ENCODE measurements around the gene GEMIN5.

The GEMIN5 gene

DNA sequence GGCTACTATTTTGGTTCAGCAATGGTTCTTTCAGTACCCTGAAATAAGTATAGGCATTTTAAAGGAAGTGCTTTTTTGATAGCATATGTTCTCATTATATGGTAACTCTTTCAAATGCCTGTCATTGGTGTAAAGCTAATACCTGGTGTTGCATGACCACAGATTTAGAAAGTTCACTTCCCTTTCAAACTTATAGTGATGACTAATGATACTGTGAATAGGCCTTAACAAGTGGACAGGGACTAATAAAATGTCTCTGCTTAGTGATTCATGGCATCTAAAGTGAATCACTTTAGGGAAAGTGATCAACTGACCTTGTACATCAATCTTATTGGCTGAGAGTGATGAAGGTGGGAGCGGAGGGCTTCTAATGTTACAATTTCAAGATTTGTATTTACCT lies 24.5 kb upstream of the GEMIN5 start:
- CTCF ChIA-PET: no interaction called here
- POLR2A ChIA-PET: interaction anchor here (1.3 kb wide), 1 partner anchor 10 kb away, joined by 3 read pairs; no protein-coding TSS in a partner anchor
- TF ChIP-seq FOXM1 (IDR thresholded peaks at IDR 0.05; ENCODE audit: borderline replicate concordance) (no peak), FOXK2 (IDR thresholded peaks at IDR 0.05) (no peak), FOXA1 (IDR thresholded peaks at IDR 0.05) (no peak), ELF4 (IDR thresholded peaks at IDR 0.05) (no peak), BHLHE40 (IDR thresholded peaks at IDR 0.05; ENCODE audit: borderline replicate concordance) (no peak), HDGF (IDR thresholded peaks at IDR 0.05; ENCODE audit: borderline replicate concordance) (no peak), NFRKB (IDR thresholded peaks at IDR 0.05) (no peak)
- TF ChIP-seq, protein P1, sequence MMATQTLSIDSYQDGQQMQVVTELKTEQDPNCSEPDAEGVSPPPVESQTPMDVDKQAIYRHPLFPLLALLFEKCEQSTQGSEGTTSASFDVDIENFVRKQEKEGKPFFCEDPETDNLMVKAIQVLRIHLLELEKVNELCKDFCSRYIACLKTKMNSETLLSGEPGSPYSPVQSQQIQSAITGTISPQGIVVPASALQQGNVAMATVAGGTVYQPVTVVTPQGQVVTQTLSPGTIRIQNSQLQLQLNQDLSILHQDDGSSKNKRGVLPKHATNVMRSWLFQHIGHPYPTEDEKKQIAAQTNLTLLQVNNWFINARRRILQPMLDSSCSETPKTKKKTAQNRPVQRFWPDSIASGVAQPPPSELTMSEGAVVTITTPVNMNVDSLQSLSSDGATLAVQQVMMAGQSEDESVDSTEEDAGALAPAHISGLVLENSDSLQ (IDR thresholded peaks at IDR 0.05): no peak
- no peak for DNase-seq (ENCODE audit: extremely low spot score)

- no peak for DNase-seq (ENCODE audit: extremely low spot score)
- ChIA-PET CTCF (no interaction called here), POLR2A (no interaction called here)
- TF ChIP-seq BHLHE40 (IDR thresholded peaks at IDR 0.05; ENCODE audit: borderline replicate concordance) (no peak), TARDBP (IDR thresholded peaks at IDR 0.05) (no peak), ELF4 (IDR thresholded peaks at IDR 0.05) (no peak), ZNF384 (IDR thresholded peaks at IDR 0.05) (no peak), CTBP1 (IDR thresholded peaks at IDR 0.05; ENCODE audit: borderline replicate concordance) (no peak), SUZ12 (IDR thresholded peaks at IDR 0.05) (no peak), ARNT (IDR thresholded peaks at IDR 0.05) (no peak), FOXK2 (IDR thresholded peaks at IDR 0.05) (no peak)
- TF ChIP-seq, protein P1 (IDR thresholded peaks at IDR 0.05): no peak
These were observed 18.7 kb upstream of the GEMIN5 start for GRCh38 chr5:154956712-154957111.

- no peak for TF ChIP-seq TARDBP (IDR thresholded peaks at IDR 0.05)
- TF ChIP-seq FOXK2 (IDR thresholded peaks at IDR 0.05): no peak
- no peak for TF ChIP-seq SP1 (IDR thresholded peaks at IDR 0.05)
- no peak for TF ChIP-seq FOXA1 (IDR thresholded peaks at IDR 0.05)
- no peak for TF ChIP-seq SUZ12 (IDR thresholded peaks at IDR 0.05)
- TF ChIP-seq HDGF (IDR thresholded peaks at IDR 0.05; ENCODE audit: borderline replicate concordance): no peak
- TF ChIP-seq CTBP1 (IDR thresholded peaks at IDR 0.05; ENCODE audit: borderline replicate concordance): no peak
- ChIA-PET CTCF (interaction anchor here (1.5 kb wide), 1 partner anchor 9 kb away, joined by 4 read pairs; no protein-coding TSS in a partner anchor), POLR2A (no interaction called here)
- no peak for DNase-seq (ENCODE audit: extremely low spot score)
These were observed 11.8 kb upstream of the GEMIN5 start for GRCh38 chr5:154949781-154950180.

DNA sequence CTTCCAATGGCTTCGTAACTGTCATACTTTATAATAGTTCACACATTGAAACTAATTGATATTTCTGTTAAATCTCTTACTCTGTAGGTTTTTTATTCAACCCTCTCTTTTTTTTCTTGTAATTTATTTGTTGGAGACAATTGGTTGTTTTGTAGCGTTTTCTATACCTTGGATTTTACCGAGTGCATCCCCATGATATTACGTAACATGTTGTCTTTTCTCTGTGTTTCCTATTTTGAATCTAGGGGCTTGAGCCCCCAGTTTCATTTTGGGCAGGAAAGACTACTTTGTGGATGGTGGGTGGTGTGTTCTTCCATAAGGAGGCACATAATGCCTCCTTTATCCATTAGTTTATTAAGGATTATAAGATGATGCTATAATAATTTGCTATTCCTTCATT lies 10.3 kb upstream of the GEMIN5 start:
- CTCF ChIA-PET: no interaction called here
- TF ChIP-seq LEF1 (IDR thresholded peaks at IDR 0.05; ENCODE audit: borderline replicate concordance) (no peak), ZNF384 (IDR thresholded peaks at IDR 0.05) (no peak), ELF4 (IDR thresholded peaks at IDR 0.05) (no peak), FOXA1 (IDR thresholded peaks at IDR 0.05) (no peak), SP1 (IDR thresholded peaks at IDR 0.05) (no peak), BHLHE40 (IDR thresholded peaks at IDR 0.05; ENCODE audit: borderline replicate concordance) (no peak), SUZ12 (IDR thresholded peaks at IDR 0.05) (no peak), CTBP1 (IDR thresholded peaks at IDR 0.05; ENCODE audit: borderline replicate concordance) (no peak), TARDBP (IDR thresholded peaks at IDR 0.05) (no peak), FOXK2 (IDR thresholded peaks at IDR 0.05) (no peak), FOXM1 (IDR thresholded peaks at IDR 0.05; ENCODE audit: borderline replicate concordance) (no peak), NFRKB (IDR thresholded peaks at IDR 0.05) (no peak), L3MBTL2 (conservative IDR thresholded peaks at IDR 0.05) (no peak), HDGF (IDR thresholded peaks at IDR 0.05; ENCODE audit: borderline replicate concordance) (no peak), ARNT (IDR thresholded peaks at IDR 0.05) (no peak)
- TF ChIP-seq, protein P1 (IDR thresholded peaks at IDR 0.05): no peak
- no peak for DNase-seq (ENCODE audit: extremely low spot score)
- POLR2A ChIA-PET: no interaction called here

DNA sequence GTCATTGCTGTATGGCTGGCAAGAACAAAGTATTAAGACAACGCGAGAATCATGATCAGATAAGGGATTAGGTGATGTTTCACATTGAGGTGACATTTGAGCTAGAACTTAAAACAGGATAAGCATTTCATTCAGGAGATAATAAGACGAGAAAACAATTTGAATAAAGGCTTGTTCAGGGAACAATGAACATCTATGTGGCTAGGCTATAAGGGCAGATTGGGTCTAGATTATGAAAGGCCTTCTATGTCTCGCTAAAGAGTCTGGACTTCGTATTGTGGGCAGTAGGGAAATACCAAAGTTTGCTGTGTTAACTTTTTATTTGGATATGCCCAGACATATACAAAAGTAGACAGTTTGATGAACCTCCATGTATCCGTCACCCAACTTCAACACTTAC lies 9.8 kb upstream of the GEMIN5 start:
- DNase-seq (ENCODE audit: extremely low spot score): no peak
- no peak for TF ChIP-seq FOXA1 (IDR thresholded peaks at IDR 0.05)
- CTCF ChIA-PET: no interaction called here
- POLR2A ChIA-PET: no interaction called here

- no peak for DNase-seq (ENCODE audit: extremely low spot score)
- POLR2A ChIA-PET: no interaction called here
- CTCF ChIA-PET: interaction anchor here (1.6 kb wide), 1 partner anchor 15 kb away, joined by 6 read pairs; no protein-coding TSS in a partner anchor
- no peak for TF ChIP-seq HDGF (IDR thresholded peaks at IDR 0.05; ENCODE audit: borderline replicate concordance)
- no peak for TF ChIP-seq NFRKB (IDR thresholded peaks at IDR 0.05)
- TF ChIP-seq FOXK2 (IDR thresholded peaks at IDR 0.05): no peak
- no peak for TF ChIP-seq LEF1 (IDR thresholded peaks at IDR 0.05; ENCODE audit: borderline replicate concordance)
- TF ChIP-seq L3MBTL2 (conservative IDR thresholded peaks at IDR 0.05): no peak
- no peak for TF ChIP-seq TARDBP (IDR thresholded peaks at IDR 0.05)
- no peak for TF ChIP-seq ELF4 (IDR thresholded peaks at IDR 0.05)
- no peak for TF ChIP-seq SP1 (IDR thresholded peaks at IDR 0.05)
- no peak for TF ChIP-seq SUZ12 (IDR thresholded peaks at IDR 0.05)
- TF ChIP-seq, protein P1 (IDR thresholded peaks at IDR 0.05): no peak
- no peak for TF ChIP-seq ARNT (IDR thresholded peaks at IDR 0.05)
- TF ChIP-seq ZNF384 (IDR thresholded peaks at IDR 0.05): no peak
- TF ChIP-seq BHLHE40 (IDR thresholded peaks at IDR 0.05; ENCODE audit: borderline replicate concordance): no peak
- no peak for TF ChIP-seq FOXM1 (IDR thresholded peaks at IDR 0.05; ENCODE audit: borderline replicate concordance)
- TF ChIP-seq FOXA1 (IDR thresholded peaks at IDR 0.05): no peak
These were observed 7.8 kb upstream of the GEMIN5 start for GRCh38 chr5:154945695-154946301.

All from HEK293T (cell line).